H9 (cell line): ENCODE data around the gene SEMA3F. TPM values are rescaled to one million over a fixed set of nuclear protein-coding genes. Genes with fewer than 3 reads are reported as not detected.

Experiments used
- DNase-seq: peaks from one replicate; pipeline ENCODE4 v3.0.0-alpha.2; 2017
- H2AFZ ChIP-seq: one replicate; pipeline ENCODE4 v1.6.1; 2013; ENCODE audit warnings: mild to moderate bottlenecking, low read length, control low read depth, moderate library complexity
- H2AK5ac ChIP-seq: 2 replicates; pipeline ENCODE4 v1.6.1; 2013; ENCODE audit warnings: low read length, control low read depth, mixed read lengths; ENCODE audit not compliant: insufficient read length
- H2BK120ac ChIP-seq: one replicate; pipeline ENCODE4 v1.6.1; 2013; ENCODE audit warnings: low read depth, mild to moderate bottlenecking, low read length, control low read depth, inconsistent platforms; ENCODE audit not compliant: poor library complexity, severe bottlenecking
- H2BK12ac ChIP-seq: 2 replicates; pipeline ENCODE4 v1.6.1; 2013; ENCODE audit warnings: low read length, control low read depth, mixed read lengths, low read depth; ENCODE audit not compliant: insufficient read length
- H2BK15ac ChIP-seq: 2 replicates; pipeline ENCODE4 v1.6.1; 2013; ENCODE audit warnings: low read depth, low read length, control low read depth
- H2BK20ac ChIP-seq: one replicate; pipeline ENCODE4 v1.6.1; 2013; ENCODE audit warnings: low read depth, mild to moderate bottlenecking, low read length, control low read depth, inconsistent platforms; ENCODE audit not compliant: poor library complexity, severe bottlenecking
- H2BK5ac ChIP-seq: 2 replicates; pipeline ENCODE4 v1.6.1; 2013; ENCODE audit warnings: low read length, control low read depth, mixed read lengths; ENCODE audit not compliant: insufficient read length
- H3K14ac ChIP-seq: 2 replicates; pipeline ENCODE4 v1.6.1; 2013; ENCODE audit warnings: low read length, control low read depth; ENCODE audit not compliant: insufficient read depth
- H3K18ac ChIP-seq: 2 replicates; pipeline ENCODE4 v1.6.1; 2013; ENCODE audit warnings: low read depth, mild to moderate bottlenecking, mixed read lengths, low read length, control low read depth; ENCODE audit not compliant: insufficient read length
- H3K23ac ChIP-seq: 2 replicates; pipeline ENCODE4 v1.6.1; 2013; ENCODE audit warnings: low read length, control low read depth, mixed read lengths, low read depth; ENCODE audit not compliant: insufficient read length
- H3K23me2 ChIP-seq: 2 replicates; pipeline ENCODE4 v1.6.1; 2013; ENCODE audit warnings: low read depth, mild to moderate bottlenecking, mixed read lengths, low read length, control low read depth; ENCODE audit not compliant: insufficient read length, poor library complexity, severe bottlenecking
- H3K27ac ChIP-seq: 2 replicates; pipeline ENCODE4 v1.5.1; 2013; ENCODE audit warnings: low read length, control low read depth, mixed read lengths, low read depth; ENCODE audit not compliant: insufficient read length
- H3K27me3 ChIP-seq: 2 replicates; pipeline ENCODE4 v1.6.1; 2013; ENCODE audit warnings: low read length, control low read depth, inconsistent platforms; ENCODE audit not compliant: insufficient read depth
- H3K4ac ChIP-seq: 2 replicates; pipeline ENCODE4 v1.6.1; 2013; ENCODE audit warnings: low read depth, mild to moderate bottlenecking, control low read depth, inconsistent platforms, low read length, moderate library complexity
- H3K4me1 ChIP-seq: 2 replicates; pipeline ENCODE4 v1.6.1; 2013; ENCODE audit warnings: low read length, control low read depth, inconsistent platforms; ENCODE audit not compliant: insufficient read depth
- H3K4me2 ChIP-seq: 2 replicates; pipeline ENCODE4 v1.6.1; 2013; ENCODE audit warnings: low read length, control low read depth, mixed read lengths; ENCODE audit not compliant: insufficient read length, insufficient read depth
- H3K56ac ChIP-seq: 2 replicates; pipeline ENCODE4 v1.6.1; 2013; ENCODE audit warnings: low read depth, mild to moderate bottlenecking, mixed read lengths, low read length, control low read depth; ENCODE audit not compliant: insufficient read length
- H3K79me1 ChIP-seq: 2 replicates; pipeline ENCODE4 v1.6.1; 2013; ENCODE audit warnings: low read depth, mild to moderate bottlenecking, moderate library complexity, low read length, control low read depth, inconsistent platforms; ENCODE audit not compliant: insufficient read depth, poor library complexity, severe bottlenecking
- H3K79me2 ChIP-seq: 2 replicates; pipeline ENCODE4 v1.6.1; 2013; ENCODE audit warnings: low read length, control low read depth, inconsistent platforms; ENCODE audit not compliant: insufficient read depth
- H3K9ac ChIP-seq: 2 replicates; pipeline ENCODE4 v1.6.1; 2013; ENCODE audit warnings: low read length, control low read depth, mixed read lengths; ENCODE audit not compliant: insufficient read length; ENCODE audit errors: extremely low read depth
- H3K9me3 ChIP-seq: one replicate; pipeline ENCODE4 v1.6.1; 2013; ENCODE audit warnings: low read depth, low read length, inconsistent platforms; ENCODE audit not compliant: control insufficient read depth
- H3T11ph ChIP-seq: one replicate; pipeline ENCODE4 v1.6.1; 2013; ENCODE audit warnings: mild to moderate bottlenecking, low read length, control low read depth, inconsistent platforms
- H4K20me1 ChIP-seq: one replicate; pipeline ENCODE4 v1.6.1; 2013; ENCODE audit not compliant: control insufficient read depth, insufficient read length, insufficient read depth
- H4K5ac ChIP-seq: 2 replicates; pipeline ENCODE4 v1.6.1; 2013; ENCODE audit warnings: low read depth, mild to moderate bottlenecking, mixed read lengths, low read length, control low read depth; ENCODE audit not compliant: insufficient read length
- H4K8ac ChIP-seq: replicated peaks from 2 replicates; pipeline ENCODE4 v1.6.1; 2013; ENCODE audit warnings: low read length, control low read depth, mixed read lengths, low read depth; ENCODE audit not compliant: insufficient read length
- H4K91ac ChIP-seq: 2 replicates; pipeline ENCODE4 v1.6.1; 2013; ENCODE audit warnings: low read depth, mild to moderate bottlenecking, moderate library complexity, mixed read lengths, low read length, control low read depth; ENCODE audit not compliant: insufficient read length
- H3K27ac Mint-ChIP-seq, 3 experiments: 2 replicates in 2 of 3; 3 replicates in 1 of 3; pipeline ENCODE4 v1.8.0; 2020 to 2021; ENCODE audit warnings: mixed read lengths in 3 of 3, mild to moderate bottlenecking in 1 of 3, moderate library complexity in 1 of 3
- H3K27me3 Mint-ChIP-seq: 2 replicates; pipeline ENCODE4 v1.8.0; 2021; ENCODE audit warnings: low read depth, mild to moderate bottlenecking, moderate library complexity, mixed read lengths
- H3K36me3 Mint-ChIP-seq, 3 experiments: 2 replicates in 2 of 3; 3 replicates in 1 of 3; pipeline ENCODE4 v1.8.0; 2020 to 2021; ENCODE audit warnings: low read depth in 3 of 3, mixed read lengths in 3 of 3; ENCODE audit not compliant: insufficient read depth in 1 of 3
- H3K4me1 Mint-ChIP-seq, 2 experiments: 2 replicates each; pipeline ENCODE4 v1.8.0; 2020; ENCODE audit warnings: mixed read lengths in 2 of 2
- H3K4me3 Mint-ChIP-seq, 2 experiments: 2 replicates in 1 of 2; 3 replicates in 1 of 2; pipeline ENCODE4 v1.8.0; 2020 to 2021; ENCODE audit warnings: mild to moderate bottlenecking in 2 of 2, mixed read lengths in 2 of 2, moderate library complexity in 1 of 2
- H3K9me3 Mint-ChIP-seq, 2 experiments: 2 replicates in 1 of 2; 3 replicates in 1 of 2; pipeline ENCODE4 v1.8.0; 2020; ENCODE audit warnings: mild to moderate bottlenecking in 2 of 2, mixed read lengths in 2 of 2, moderate library complexity in 1 of 2
- WGBS: extraction: QIAGEN DNeasy Blood & Tissue Kit; methylation state at CpG from one replicate; pipeline ENCODE4 v1.1.7; 2013; ENCODE audit warnings: missing lambda C conversion rate, low lambda C conversion rate, mixed read lengths; ENCODE audit not compliant: insufficient read length; ENCODE audit errors: extremely low coverage; 5-methylcytosine and 5-hydroxymethylcytosine counted together
- total RNA-seq: library from RNA; stranded (reverse); gene quantifications from 2 replicates; pipeline ENCODE4 v1.2.1, GENCODE V29; 2021
- TF ChIP-seq, protein P1 (sequence below): fragments of 200-600 bp; sonication (generic); conservative IDR thresholded peaks from 3 replicates; pipeline ENCODE4 v1.8.0; 2021; ENCODE audit warnings: antibody characterized with exemption, mild to moderate bottlenecking

SEMA3F gene
- total RNA-seq, 1 experiment from 2014 or later, result 14.3 TPM

DNA sequence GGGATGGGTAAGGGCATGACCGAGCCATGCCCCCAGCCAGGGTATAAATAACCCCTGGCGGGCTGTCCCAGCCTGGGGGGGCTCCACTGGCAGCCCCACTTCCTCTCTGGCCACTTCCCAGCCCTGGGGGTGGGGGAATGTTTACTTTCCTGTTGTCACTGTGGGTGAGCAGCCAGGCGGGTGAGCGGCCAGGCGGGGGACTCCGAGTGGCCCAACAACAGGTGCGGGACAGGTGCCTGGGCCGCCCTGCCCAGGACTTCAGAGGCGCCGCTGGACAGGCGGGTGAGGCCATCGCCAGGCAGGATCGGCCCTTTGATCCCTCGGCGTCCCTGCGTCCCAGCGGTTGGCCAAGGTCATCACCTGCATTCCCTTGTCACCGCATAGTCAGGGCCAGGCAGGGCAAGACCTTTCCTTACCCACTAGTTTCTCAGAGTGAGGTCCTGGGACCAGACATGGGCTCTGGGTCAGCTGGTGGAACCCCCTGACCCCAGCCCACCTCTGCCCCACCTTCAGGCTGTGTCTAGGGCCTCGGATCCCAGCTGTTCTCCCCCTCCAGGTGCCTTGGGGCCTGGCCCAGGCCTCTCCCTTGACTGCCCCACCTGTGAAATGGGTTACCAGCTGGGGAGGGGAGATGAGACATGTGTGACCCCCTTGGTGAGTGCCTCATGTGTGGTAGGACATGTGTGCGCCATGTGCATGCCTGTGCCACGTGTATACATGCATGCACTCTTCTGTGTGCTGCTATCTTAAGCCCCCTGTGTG, 16.6 kb downstream of the SEMA3F start:
- Histone ChIP-seq H3K4me2 (no peak overlapping the region), H2BK15ac (no peak overlapping the region), H3K9me3 (no peaks in the 10 kb centered on the region), H3K18ac (no peak overlapping the region), H3K9ac (no peak overlapping the region), H2BK5ac (no peak overlapping the region), H2BK12ac (no peak overlapping the region), H2BK20ac (no peak overlapping the region), H4K20me1 (no peaks in the 10 kb centered on the region), H3K4ac (no peak overlapping the region), H3K79me1 (no peaks in the 10 kb centered on the region), H4K8ac (no peak overlapping the region), H3K27ac (no peak overlapping the region), H2BK120ac (no peak overlapping the region), H3K4me1 (no peaks in the 10 kb centered on the region), H3K27me3 (no peaks in the 10 kb centered on the region), H3K56ac (no peak overlapping the region), H3K14ac (no peak overlapping the region), H3K23ac (no peak overlapping the region), H4K5ac (no peak overlapping the region), H3K23me2 (no peaks in the 10 kb centered on the region), H3K79me2 (no peaks in the 10 kb centered on the region), H2AFZ (no peak overlapping the region), H3T11ph (no peak overlapping the region), H4K91ac (no peak overlapping the region), H2AK5ac (no peak overlapping the region)
- TF ChIP-seq, protein P1, sequence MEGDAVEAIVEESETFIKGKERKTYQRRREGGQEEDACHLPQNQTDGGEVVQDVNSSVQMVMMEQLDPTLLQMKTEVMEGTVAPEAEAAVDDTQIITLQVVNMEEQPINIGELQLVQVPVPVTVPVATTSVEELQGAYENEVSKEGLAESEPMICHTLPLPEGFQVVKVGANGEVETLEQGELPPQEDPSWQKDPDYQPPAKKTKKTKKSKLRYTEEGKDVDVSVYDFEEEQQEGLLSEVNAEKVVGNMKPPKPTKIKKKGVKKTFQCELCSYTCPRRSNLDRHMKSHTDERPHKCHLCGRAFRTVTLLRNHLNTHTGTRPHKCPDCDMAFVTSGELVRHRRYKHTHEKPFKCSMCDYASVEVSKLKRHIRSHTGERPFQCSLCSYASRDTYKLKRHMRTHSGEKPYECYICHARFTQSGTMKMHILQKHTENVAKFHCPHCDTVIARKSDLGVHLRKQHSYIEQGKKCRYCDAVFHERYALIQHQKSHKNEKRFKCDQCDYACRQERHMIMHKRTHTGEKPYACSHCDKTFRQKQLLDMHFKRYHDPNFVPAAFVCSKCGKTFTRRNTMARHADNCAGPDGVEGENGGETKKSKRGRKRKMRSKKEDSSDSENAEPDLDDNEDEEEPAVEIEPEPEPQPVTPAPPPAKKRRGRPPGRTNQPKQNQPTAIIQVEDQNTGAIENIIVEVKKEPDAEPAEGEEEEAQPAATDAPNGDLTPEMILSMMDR, result no peak
- Mint-ChIP-seq H3K9me3 (no peaks in the 10 kb centered on the region), H3K27me3 (no peaks in the 10 kb centered on the region), H3K36me3 (peaks cover 7 to 24% (median 10%) of the 10 kb centered on the region in 3 experiments), H3K4me1 (peaks cover 18 to 31% of the 10 kb centered on the region in 2 experiments), H3K4me3 (no peak overlapping the region), H3K27ac (no peak overlapping the region)
- no CpG with 5 or more reads among the region's 21 CpGs for WGBS
- no peak for DNase-seq
